NT2/D1 (cell line): ENCODE measurements around the gene ITGB6.

ENCODE experiments used
- SUZ12 ChIP-seq: IDR thresholded peaks from 2 replicates; pipeline ENCODE4 v1.6.1; 2011; ENCODE audit not compliant: insufficient read length, insufficient read depth; ENCODE audit errors: extremely low read depth
- YY1 ChIP-seq: IDR thresholded peaks from 2 replicates; pipeline ENCODE4 v1.6.1; 2011; ENCODE audit not compliant: insufficient read length, insufficient read depth

DNA sequence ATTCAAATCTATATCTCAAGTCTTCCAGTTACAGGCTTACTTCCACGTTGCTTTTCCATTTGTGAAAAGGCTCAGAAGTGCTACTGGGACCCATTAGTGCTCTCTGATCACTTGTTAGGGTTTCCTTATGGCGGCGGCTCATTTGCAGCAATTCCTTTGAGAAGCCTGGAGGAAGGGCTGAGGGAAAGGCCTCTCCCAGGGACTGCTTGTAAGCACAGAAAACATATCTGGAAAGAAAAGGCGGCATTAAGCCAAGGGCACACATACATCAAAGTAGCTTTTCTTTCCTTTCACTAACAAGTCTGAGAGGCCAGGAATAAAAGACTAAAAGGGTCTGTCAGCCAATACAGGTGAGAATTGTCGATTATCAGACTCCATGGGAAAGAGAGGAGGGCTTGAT lies 39.4 kb upstream of the ITGB6 start:
- no peak for TF ChIP-seq SUZ12
- TF ChIP-seq YY1 = no peak
